GM23338 (cell line): ENCODE results near the gene SNX4. TPM values are rescaled to one million over a fixed set of nuclear protein-coding genes. Genes with fewer than 3 reads are reported as not detected.

Experiments used
- ATAC-seq: fragments of 200-7000 bp; cut with Tn5 transposase; 3 replicates; pipeline ENCODE4 v1.9.1; 2020
- DNase-seq: peaks from one replicate; pipeline ENCODE4 v3.0.0-alpha.2; 2015; ENCODE audit warnings: low spot score
- H2AFZ ChIP-seq: fragments of 200-600 bp; sonication (generic); 2 replicates; pipeline ENCODE4 v1.8.0; 2016; ENCODE audit warnings: antibody characterized with exemption, mild to moderate bottlenecking, moderate library complexity
- H3F3A ChIP-seq: fragments of 200-600 bp; sonication (generic); replicated peaks from 2 replicates; pipeline ENCODE4 v1.8.0; 2017; ENCODE audit warnings: antibody characterized with exemption, mixed run types, low read depth
- H3K27ac ChIP-seq: fragments of 200-600 bp; sonication (generic); 2 replicates; pipeline ENCODE4 v1.6.1; 2016; ENCODE audit warnings: low read depth
- H3K27me3 ChIP-seq: fragments of 200-600 bp; sonication (generic); 2 replicates; pipeline ENCODE4 v1.8.0; 2016; ENCODE audit warnings: mild to moderate bottlenecking, mixed run types, moderate library complexity; ENCODE audit not compliant: insufficient read depth
- H3K36me3 ChIP-seq: fragments of 200-600 bp; sonication (generic); 2 replicates; pipeline ENCODE4 v1.8.0; 2016; ENCODE audit warnings: mild to moderate bottlenecking; ENCODE audit not compliant: insufficient read depth
- H3K4me1 ChIP-seq: fragments of 200-600 bp; sonication (generic); 2 replicates; pipeline ENCODE4 v1.8.0; 2016; ENCODE audit warnings: mild to moderate bottlenecking, moderate library complexity; ENCODE audit not compliant: insufficient read depth
- H3K4me2 ChIP-seq: fragments of 200-600 bp; sonication (generic); 2 replicates; pipeline ENCODE4 v1.7.1; 2017; ENCODE audit warnings: mixed run types
- H3K4me3 ChIP-seq: fragments of 200-600 bp; sonication (generic); 2 replicates; pipeline ENCODE4 v1.6.1; 2016; ENCODE audit warnings: mixed run types
- H3K79me2 ChIP-seq: fragments of 200-600 bp; sonication (generic); replicated peaks from 2 replicates; pipeline ENCODE4 v1.8.0; 2017; ENCODE audit warnings: mild to moderate bottlenecking; ENCODE audit not compliant: insufficient read depth
- H3K9me2 ChIP-seq: fragments of 200-600 bp; sonication (generic); 2 replicates; pipeline ENCODE4 v1.8.0; 2017; ENCODE audit not compliant: insufficient read depth
- H4K20me1 ChIP-seq: fragments of 200-600 bp; sonication (generic); replicated peaks from 2 replicates; pipeline ENCODE4 v1.8.0; 2017; ENCODE audit warnings: mild to moderate bottlenecking; ENCODE audit not compliant: insufficient read depth
- H3K27ac Mint-ChIP-seq: 2 replicates; pipeline ENCODE4 v1.8.0; 2020; ENCODE audit warnings: inconsistent platforms, mild to moderate bottlenecking, moderate library complexity, mixed read lengths
- H3K27me3 Mint-ChIP-seq: 3 replicates; pipeline ENCODE4 v1.8.0; 2022; ENCODE audit warnings: low read depth, mild to moderate bottlenecking, moderate library complexity, mixed read lengths, inconsistent platforms; ENCODE audit not compliant: insufficient read depth, poor library complexity
- H3K36me3 Mint-ChIP-seq: 3 replicates; pipeline ENCODE4 v1.8.0; 2021; ENCODE audit warnings: low read depth, mild to moderate bottlenecking, inconsistent platforms, moderate library complexity, mixed read lengths
- H3K4me1 Mint-ChIP-seq: 3 replicates; pipeline ENCODE4 v1.8.0; 2020; ENCODE audit warnings: mild to moderate bottlenecking, inconsistent platforms, mixed read lengths
- H3K4me3 Mint-ChIP-seq: 3 replicates; pipeline ENCODE4 v1.8.0; 2021; ENCODE audit warnings: moderate library complexity, mild to moderate bottlenecking, inconsistent platforms, mixed read lengths
- H3K9me3 Mint-ChIP-seq: 3 replicates; pipeline ENCODE4 v1.8.0; 2020; ENCODE audit warnings: moderate library complexity, mild to moderate bottlenecking, inconsistent platforms, mixed read lengths
- CREB1 ChIP-seq: fragments of 250-450 bp; sonication (Bioruptor Pico); IDR thresholded peaks from 2 replicates; pipeline ENCODE4 v1.5.0; 2020; ENCODE audit warnings: low read depth, mild to moderate bottlenecking, moderate library complexity
- CTCF ChIP-seq, 2 experiments: fragments of 200-600 bp in 1 of 2; sonication (generic) in 1 of 2; conservative IDR thresholded peaks; 2 replicates each; pipeline versions ENCODE4 v1.5.1 to v1.6.1; 2016 to 2017; ENCODE audit warnings: antibody characterized with exemption in 2 of 2, low read depth in 2 of 2, mild to moderate bottlenecking in 2 of 2, moderate library complexity in 1 of 2
- ETS1 ChIP-seq: IDR thresholded peaks from 2 replicates; pipeline ENCODE4 v1.6.1; 2016; ENCODE audit warnings: antibody characterized with exemption
- EZH2 ChIP-seq: fragments of 200-600 bp; sonication (generic); IDR thresholded peaks from one replicate; pipeline ENCODE4 v1.8.0; 2017; ENCODE audit warnings: antibody characterized with exemption, mild to moderate bottlenecking, low read depth; ENCODE audit not compliant: unreplicated experiment
- EZH2phosphoT487 ChIP-seq: fragments of 200-600 bp; sonication (generic); IDR thresholded peaks from one replicate; pipeline ENCODE4 v1.8.1; 2018; ENCODE audit warnings: antibody characterized with exemption; ENCODE audit not compliant: unreplicated experiment
- JUNB ChIP-seq: IDR thresholded peaks from one replicate; pipeline ENCODE4 v1.6.1; 2016; ENCODE audit warnings: antibody characterized with exemption; ENCODE audit not compliant: unreplicated experiment
- POLR2AphosphoS5 ChIP-seq: IDR thresholded peaks from 2 replicates; pipeline ENCODE4 v1.6.1; 2016; ENCODE audit warnings: antibody characterized with exemption, low read depth
- STAT1 ChIP-seq: IDR thresholded peaks from one replicate; pipeline ENCODE4 v1.6.1; 2016; ENCODE audit warnings: antibody characterized with exemption; ENCODE audit not compliant: unreplicated experiment
- ZNF331 ChIP-seq: fragments of 250-450 bp; sonication (Bioruptor Pico); IDR thresholded peaks from 2 replicates; pipeline ENCODE4 v1.5.0; 2020; ENCODE audit warnings: low read depth, mild to moderate bottlenecking, moderate library complexity
- ZNF462 ChIP-seq: fragments of 250-450 bp; sonication (Bioruptor Pico); IDR thresholded peaks from 2 replicates; pipeline ENCODE4 v1.5.0; 2020; ENCODE audit warnings: mild to moderate bottlenecking, moderate library complexity
- polyA plus RNA-seq: library from polyadenylated mRNA; unstranded; fragments of >200 nt; fragmentation: Nextera tagmentation; extraction: Ambion mirVana; gene quantifications from 2 replicates; pipeline ENCODE4 v1.2.1, GENCODE V29; 2016
- total RNA-seq: library from RNA; depleted of rRNA; stranded (reverse); fragments of >200 nt; shearing (Covaris generic); gene quantifications from 2 replicates; pipeline ENCODE4 v1.2.3, GENCODE V29; 2014

SNX4 gene
- total and polyA plus RNA-seq, 2 experiments from 2014 or later, result 13.0 to 27.8 TPM

GRCh38 chr3:125436921-125437320 is 83.1 kb downstream of the SNX4 start:
- H3K4me1 ChIP-seq, result peaks cover 11% of the 10 kb centered on the region; the same call in 1 of the 2 replicates
- H3K79me2 ChIP-seq, result no peaks in the 10 kb centered on the region
- no peak overlapping the region for H3K4me2 ChIP-seq
- H4K20me1 ChIP-seq, result no peaks in the 10 kb centered on the region
- no peak for TF ChIP-seq EZH2
- TF ChIP-seq CTCF (conservative IDR thresholded peaks at IDR 0.05; ENCODE audit: low read depth in 2 of 2), result no peak
- no peak for TF ChIP-seq ZNF331 (CRISPR knock-in tag)
- TF ChIP-seq EZH2phosphoT487, result no peak
- Mint-ChIP-seq H3K27ac (no peak overlapping the region), H3K4me3 (no peak overlapping the region), H3K9me3 (peaks cover 8% of the 10 kb centered on the region; the same call in 2 of the 3 replicates), H3K4me1 (peaks cover 18% of the 10 kb centered on the region), H3K27me3 (peaks cover 4% of the 10 kb centered on the region), H3K36me3 (peaks cover 4% of the 10 kb centered on the region; the same call in 1 of the 3 replicates)
- H3F3A ChIP-seq, result no peaks in the 10 kb centered on the region
- ATAC-seq (peak; percentile 19; the same call in 1 of the 3 replicates), DNase-seq (no peak)
- H3K9me2 ChIP-seq, result peaks cover 16% of the 10 kb centered on the region
- 0 out of 2 replicates have a peak overlapping the region, but pooled peaks have one; percentile 44 for H2AFZ ChIP-seq
- no peak overlapping the region for H3K27ac ChIP-seq
- no peak overlapping the region for H3K4me3 ChIP-seq
- H3K36me3 ChIP-seq, result no peaks in the 10 kb centered on the region
- H3K27me3 ChIP-seq, result no peaks in the 10 kb centered on the region

- H3K4me2 ChIP-seq, result no peak overlapping the region
- Mint-ChIP-seq H3K36me3 (peaks cover 4% of the 10 kb centered on the region; the same call in 1 of the 3 replicates), H3K27ac (no peak overlapping the region; the same call in 1 of the 2 replicates), H3K4me3 (no peak overlapping the region), H3K27me3 (peaks cover 4% of the 10 kb centered on the region), H3K4me1 (peaks cover 18% of the 10 kb centered on the region), H3K9me3 (peaks cover 8% of the 10 kb centered on the region; the same call in 2 of the 3 replicates)
- peak overlapping the region; percentile 91 for H2AFZ ChIP-seq
- no peak for DNase-seq
- H3K27me3 ChIP-seq, result no peaks in the 10 kb centered on the region
- H3K9me2 ChIP-seq, result peaks cover 16% of the 10 kb centered on the region
- H3K36me3 ChIP-seq, result no peaks in the 10 kb centered on the region
- ATAC-seq, result no peak
- no peak overlapping the region for H3K27ac ChIP-seq
- peaks cover 11% of the 10 kb centered on the region; the same call in 1 of the 2 replicates for H3K4me1 ChIP-seq
- H4K20me1 ChIP-seq, result no peaks in the 10 kb centered on the region
- H3F3A ChIP-seq, result no peaks in the 10 kb centered on the region
- no peaks in the 10 kb centered on the region for H3K79me2 ChIP-seq
- no peak overlapping the region for H3K4me3 ChIP-seq
- TF ChIP-seq STAT1 (no peak), CREB1 (no peak), ZNF462 (CRISPR knock-in tag) (no peak), EZH2 (no peak), ETS1 (no peak), JUNB (no peak), ZNF331 (CRISPR knock-in tag) (no peak), POLR2AphosphoS5 (no peak), CTCF (conservative IDR thresholded peaks at IDR 0.05; ENCODE audit: low read depth in 2 of 2) (no peak)
Measured at GRCh38 chr3:125435231-125435630, 84.8 kb downstream of the SNX4 start.
